B cell (primary cell): ENCODE data around the gene DDT.

Source experiments
- EZH2 ChIP-seq: IDR thresholded peaks from 2 replicates; pipeline ENCODE4 v1.6.1; 2012; ENCODE audit warnings: borderline replicate concordance, low read depth, mild to moderate bottlenecking, moderate library complexity, low read length; ENCODE audit not compliant: insufficient read depth, poor library complexity, severe bottlenecking
- TF ChIP-seq, protein P1 (sequence below): fragments of 200-600 bp; IDR thresholded peaks from one replicate; pipeline ENCODE4 v1.8.0; 2022; ENCODE audit warnings: antibody characterized with exemption, mild to moderate bottlenecking

DNA sequence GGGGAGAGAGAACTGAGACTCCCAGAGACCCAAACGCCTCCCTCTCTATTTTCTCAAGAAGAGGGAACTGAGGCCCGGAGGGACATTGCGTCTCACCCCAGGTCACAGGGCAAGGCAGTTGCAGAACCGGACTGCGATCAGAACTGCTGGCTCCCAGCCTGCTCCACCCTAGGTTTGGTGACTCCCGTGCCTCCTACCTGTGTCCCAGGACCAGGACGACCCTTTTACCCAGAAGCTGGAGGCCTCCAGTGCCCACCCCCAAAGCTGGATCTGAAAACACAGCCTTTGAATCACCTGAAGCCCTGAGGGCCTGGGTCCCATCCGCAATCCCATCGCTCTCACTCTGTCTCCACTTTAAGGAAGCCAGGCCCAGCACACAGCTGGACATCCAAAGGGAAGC, 29.6 kb upstream of the DDT start:
- TF ChIP-seq, protein P1, sequence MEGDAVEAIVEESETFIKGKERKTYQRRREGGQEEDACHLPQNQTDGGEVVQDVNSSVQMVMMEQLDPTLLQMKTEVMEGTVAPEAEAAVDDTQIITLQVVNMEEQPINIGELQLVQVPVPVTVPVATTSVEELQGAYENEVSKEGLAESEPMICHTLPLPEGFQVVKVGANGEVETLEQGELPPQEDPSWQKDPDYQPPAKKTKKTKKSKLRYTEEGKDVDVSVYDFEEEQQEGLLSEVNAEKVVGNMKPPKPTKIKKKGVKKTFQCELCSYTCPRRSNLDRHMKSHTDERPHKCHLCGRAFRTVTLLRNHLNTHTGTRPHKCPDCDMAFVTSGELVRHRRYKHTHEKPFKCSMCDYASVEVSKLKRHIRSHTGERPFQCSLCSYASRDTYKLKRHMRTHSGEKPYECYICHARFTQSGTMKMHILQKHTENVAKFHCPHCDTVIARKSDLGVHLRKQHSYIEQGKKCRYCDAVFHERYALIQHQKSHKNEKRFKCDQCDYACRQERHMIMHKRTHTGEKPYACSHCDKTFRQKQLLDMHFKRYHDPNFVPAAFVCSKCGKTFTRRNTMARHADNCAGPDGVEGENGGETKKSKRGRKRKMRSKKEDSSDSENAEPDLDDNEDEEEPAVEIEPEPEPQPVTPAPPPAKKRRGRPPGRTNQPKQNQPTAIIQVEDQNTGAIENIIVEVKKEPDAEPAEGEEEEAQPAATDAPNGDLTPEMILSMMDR, result no peak
- TF ChIP-seq EZH2, result no peak
